HepG2 (cell line): ENCODE data around the gene HDAC8. TPM values are rescaled to one million over a fixed set of nuclear protein-coding genes. Genes with fewer than 3 reads are reported as not detected.

Source experiments
- ATAC-seq: fragments of 200-7000 bp; cut with Tn5 transposase; 3 replicates; pipeline ENCODE4 v1.9.1; 2020; ENCODE audit warnings: mild to moderate bottlenecking, moderate library complexity
- BruUV-seq: library from RNA; stranded (reverse); fragments of 400-500 nt; replicated peaks from 2 replicates; lab custom pipeline; 2021; lab: Mats Ljungman, UMichigan
- CTCF ChIA-PET: fragments of 300-600 bp; formaldehyde crosslinking; extraction: SDS; loops from one replicate; lab custom pipeline; 2021; ENCODE audit warnings: low total read pairs, inconsistent platforms, low intra/inter-chr PET ratio; lab: Yijun Ruan, JAX
- POLR2A ChIA-PET: fragments of 350-600 bp; sonication (Branson Sonifier 250); formaldehyde crosslinking; loops from one replicate; lab custom pipeline; 2020; ENCODE audit warnings: antibody characterized with exemption, inconsistent platforms; lab: Yijun Ruan, JAX
- DNase-seq: peaks from one replicate; pipeline ENCODE4 v3.0.0-alpha.2; 2015; ENCODE audit warnings: low spot score
- FAIRE-seq: peaks from 3 replicates; lab custom pipeline; 2011; peaks lifted over from hg19 to GRCh38; lab: Jason Lieb, UNC
- H2AFZ ChIP-seq: one replicate; pipeline ENCODE4 v1.6.1; 2011; ENCODE audit warnings: low read length, inconsistent platforms
- H3K27ac ChIP-seq: fragments of 300-600 bp; 3 replicates; pipeline ENCODE4 v1.8.0; 2011; ENCODE audit warnings: mixed run types, mild to moderate bottlenecking, mixed read lengths, low read length, inconsistent platforms; ENCODE audit not compliant: insufficient read depth; ENCODE audit errors: extremely low read length
- H3K27me3 ChIP-seq, 2 experiments: fragments of 200-600 bp in 1 of 2; 2 replicates in 1 of 2; 3 replicates in 1 of 2; pipeline versions ENCODE4 v1.6.0 to v1.8.0; 2011; ENCODE audit warnings: low read length in 2 of 2, mild to moderate bottlenecking in 2 of 2, moderate library complexity in 2 of 2, inconsistent platforms in 1 of 2; ENCODE audit not compliant: insufficient read depth in 2 of 2, control insufficient read depth in 1 of 2
- H3K36me3 ChIP-seq, 2 experiments: fragments of 200-600 bp in 1 of 2; replicated peaks in 1 of 2; 2 replicates in 1 of 2; 3 replicates in 1 of 2; pipeline versions ENCODE4 v1.5.1 to v1.8.0; 2011; ENCODE audit warnings: low read length in 2 of 2, inconsistent platforms in 1 of 2; ENCODE audit not compliant: insufficient read depth in 2 of 2, control insufficient read depth in 1 of 2
- H3K4me1 ChIP-seq: 2 replicates; pipeline ENCODE4 v1.5.1; 2012; ENCODE audit warnings: low read length, inconsistent platforms; ENCODE audit not compliant: insufficient read depth
- H3K4me2 ChIP-seq: 2 replicates; pipeline ENCODE4 v1.6.0; 2011; ENCODE audit warnings: low read depth, low read length, inconsistent platforms
- H3K4me3 ChIP-seq, 3 experiments: fragments of 200-600 bp in 1 of 3; sonication (generic), shearing (Covaris generic) in 1 of 3; replicated peaks in 1 of 3; 2 replicates each; pipeline ENCODE4 v1.5.1; 2011 to 2016; ENCODE audit warnings: low read length in 3 of 3, inconsistent platforms in 2 of 3, low read depth in 2 of 3, mild to moderate bottlenecking in 2 of 3, control low read depth in 1 of 3, mixed read lengths in 1 of 3; ENCODE audit not compliant: insufficient read depth in 1 of 3
- H3K79me2 ChIP-seq: one replicate; pipeline ENCODE4 v1.6.1; 2011; ENCODE audit warnings: low read length, inconsistent platforms; ENCODE audit not compliant: insufficient read depth
- H3K9ac ChIP-seq: 2 replicates; pipeline ENCODE4 v1.6.0; 2011; ENCODE audit warnings: mild to moderate bottlenecking, low read depth, low read length, inconsistent platforms; ENCODE audit not compliant: insufficient read depth
- H3K9me3 ChIP-seq: 2 replicates; pipeline ENCODE4 v1.5.1; 2012; ENCODE audit warnings: mild to moderate bottlenecking, low read length
- H4K20me1 ChIP-seq: 2 replicates; pipeline ENCODE4 v1.6.0; 2011; ENCODE audit warnings: inconsistent platforms, mild to moderate bottlenecking, low read length, moderate library complexity; ENCODE audit not compliant: insufficient read depth
- AGO1 ChIP-seq: fragments of 200-400 bp; formaldehyde crosslinking; IDR thresholded peaks from 2 replicates; pipeline ENCODE4 v1.6.1; 2017; ENCODE audit warnings: mild to moderate bottlenecking, low read depth, low read length, moderate library complexity; ENCODE audit not compliant: poor library complexity, severe bottlenecking
- CREM ChIP-seq, 2 experiments: sonication (generic) in 1 of 2; formaldehyde crosslinking in 1 of 2; IDR thresholded peaks; 2 replicates each; pipeline versions ENCODE4 v1.4.0 to v1.6.1; 2016 to 2020; ENCODE audit warnings: antibody characterized with exemption in 1 of 2, mild to moderate bottlenecking in 1 of 2, missing genetic modification reagents in 1 of 2
- FOXA3 ChIP-seq: IDR thresholded peaks from 2 replicates; pipeline ENCODE4 v1.6.1; 2016; ENCODE audit warnings: missing genetic modification reagents, missing compliant biosample characterization
- FOXP1 ChIP-seq, 2 experiments: fragments of 450-650 bp in 1 of 2; IDR thresholded peaks; 2 replicates each; pipeline ENCODE4 v1.6.1; 2017 to 2018; ENCODE audit warnings: antibody characterized with exemption in 1 of 2
- GLI4 ChIP-seq: sonication (generic); formaldehyde crosslinking; IDR thresholded peaks from 2 replicates; pipeline ENCODE4 v1.5.1; 2020; ENCODE audit warnings: missing genetic modification reagents, mild to moderate bottlenecking, moderate library complexity, borderline replicate concordance
- HMG20A ChIP-seq: IDR thresholded peaks from 2 replicates; pipeline ENCODE4 v1.6.1; 2016; ENCODE audit warnings: borderline replicate concordance
- HNF4G ChIP-seq, 2 experiments: sonication (generic) in 1 of 2; formaldehyde crosslinking in 1 of 2; IDR thresholded peaks; 2 replicates each; pipeline versions ENCODE4 v1.4.0 to v1.6.1; 2011 to 2020; ENCODE audit warnings: borderline replicate concordance in 2 of 2, low read depth in 2 of 2, mild to moderate bottlenecking in 2 of 2, low read length in 1 of 2, missing genetic modification reagents in 1 of 2, moderate library complexity in 1 of 2
- HNRNPL ChIP-seq: fragments of 200-400 bp; formaldehyde crosslinking; IDR thresholded peaks from 2 replicates; pipeline ENCODE4 v1.6.1; 2017; ENCODE audit warnings: mild to moderate bottlenecking, low read depth, low read length
- MAZ ChIP-seq, 2 experiments: sonication (generic) in 1 of 2; formaldehyde crosslinking in 1 of 2; IDR thresholded peaks; 2 replicates each; pipeline versions ENCODE4 v1.5.0 to v1.6.1; 2012 to 2020; ENCODE audit warnings: low read depth in 2 of 2, mild to moderate bottlenecking in 2 of 2, borderline replicate concordance in 1 of 2, improper control_type of control experiment in 1 of 2, low read length in 1 of 2, missing genetic modification reagents in 1 of 2, moderate library complexity in 1 of 2
- PHB2 ChIP-seq: fragments of 450-650 bp; IDR thresholded peaks from 2 replicates; pipeline ENCODE4 v1.6.1; 2018; ENCODE audit not compliant: partially characterized antibody
- PTBP1 ChIP-seq: fragments of 200-400 bp; formaldehyde crosslinking; IDR thresholded peaks from 2 replicates; pipeline ENCODE4 v1.6.1; 2018; ENCODE audit warnings: low read length, low read depth; ENCODE audit not compliant: poor library complexity, severe bottlenecking
- SALL2 ChIP-seq: sonication (generic); formaldehyde crosslinking; IDR thresholded peaks from 2 replicates; pipeline ENCODE4 v1.8.1; 2023; ENCODE audit warnings: mild to moderate bottlenecking, missing genetic modification reagents, inconsistent platforms
- THAP11 ChIP-seq: IDR thresholded peaks from 2 replicates; pipeline ENCODE4 v1.6.1; 2016; ENCODE audit warnings: missing biosample characterization, missing genetic modification reagents
- ZNF644 ChIP-seq: IDR thresholded peaks from 2 replicates; pipeline ENCODE4 v1.6.1; 2016; ENCODE audit warnings: low read depth
- WGBS: methylation state at CpG from one replicate; pipeline ENCODE4 v1.1.6; 2017; ENCODE audit warnings: low lambda C conversion rate; 5-methylcytosine and 5-hydroxymethylcytosine counted together
- in situ Hi-C: cut with HindIII; loops from 2 replicates; pipeline ENCODE4 v1.10.0; 2017; ENCODE audit warnings: low pct_unique_long_range_greater_than_20kb; ENCODE audit not compliant: extremely low pct_ligation_motif_present
- intact Hi-C: fragments of 100-400 bp; cut with micrococcal nuclease; formaldehyde crosslinking; loops from one replicate; pipeline ENCODE4 v1.10.0; 2022; ENCODE audit not compliant: unreplicated experiment
- polyA plus RNA-seq, 8 experiments: library from polyadenylated mRNA; depleted of rRNA in 3 of 8; stranded (reverse) in 7 of 8; unstranded in 1 of 8; fragments of >200 nt; fragmentation: Illumina TruSeq in 4 of 8; extraction: Trizol in 4 of 8; gene quantifications; 2 replicates each; pipeline versions ENCODE4 v1.2.1 to v1.2.3, GENCODE V29; 2011 to 2016; ENCODE audit warnings: low read depth in 4 of 8, missing spikeins in 1 of 8, mixed read lengths in 1 of 8; ENCODE audit not compliant: insufficient read depth in 1 of 8
- total RNA-seq, 5 experiments: library from RNA; depleted of rRNA; stranded (reverse); fragments of >200 nt; fragmentation: Illumina TruSeq; extraction: Trizol; gene quantifications; 2 replicates each; pipeline ENCODE4 v1.2.3, GENCODE V29; 2016; ENCODE audit warnings: low read depth in 1 of 5
- TF ChIP-seq, protein P1 (sequence below): sonication (generic); formaldehyde crosslinking; IDR thresholded peaks from 2 replicates; pipeline ENCODE4 v1.4.0; 2020; ENCODE audit warnings: missing genetic modification reagents, low read depth, mild to moderate bottlenecking, borderline replicate concordance

The HDAC8 gene
- total and polyA plus RNA-seq, 2 of the 13 experiments (the other 11 are each of a cell fraction or from before 2014, with no cell fraction given): 13.7 to 28.6 TPM

DNA sequence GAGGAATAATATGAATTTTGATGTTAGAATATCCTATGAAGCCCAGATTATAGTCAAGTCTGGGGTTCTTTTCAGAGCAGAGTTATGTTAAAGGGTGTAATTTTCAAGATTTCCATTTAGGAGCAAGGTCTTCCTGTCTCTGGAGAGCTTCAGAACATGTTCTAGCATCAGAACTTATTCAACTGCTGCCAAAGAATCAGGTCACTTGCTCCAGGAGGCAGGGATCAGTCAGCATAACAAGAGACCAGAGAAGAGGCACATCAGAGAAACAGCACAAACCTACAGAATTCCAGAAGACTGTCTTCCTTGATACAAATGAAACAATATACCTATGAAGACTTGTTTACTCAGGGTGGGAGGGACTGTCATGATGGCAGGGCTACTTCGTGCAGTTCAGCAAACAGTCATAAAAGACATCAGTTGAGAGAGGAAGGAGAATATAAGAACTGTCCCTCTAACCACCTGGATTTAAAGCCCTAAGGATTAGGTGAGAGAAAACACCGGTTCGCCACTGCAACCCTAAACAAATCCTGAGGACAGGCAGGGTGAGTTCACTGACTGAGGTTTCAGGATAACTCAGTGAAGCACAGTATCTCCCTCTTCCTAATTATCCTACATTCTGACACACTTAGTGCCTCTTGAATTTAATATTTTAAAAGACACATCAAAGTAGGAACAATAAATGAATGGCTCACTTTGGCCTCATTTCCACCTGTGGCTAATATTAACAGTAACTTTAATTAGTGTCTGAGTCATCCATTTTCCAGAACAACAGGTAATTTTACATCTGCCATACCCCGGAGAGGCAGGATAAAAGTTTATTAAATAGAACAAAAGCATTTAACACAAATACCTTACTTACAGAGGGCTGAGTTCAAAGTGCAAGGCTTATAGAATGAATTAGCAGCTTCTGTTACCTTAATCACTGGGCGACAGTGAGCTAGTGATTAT is 93.0 kb downstream of the HDAC8 start:
- Histone ChIP-seq H3K27me3 (no peaks in the 10 kb centered on the region), H3K4me2 (peak overlapping the region; percentile 53), H2AFZ (no peak overlapping the region), H3K36me3 (0 out of 5 replicates have a peak, but pooled peaks cover 0 to 2% of the 10 kb centered on the region in 2 experiments), H3K9me3 (no peaks in the 10 kb centered on the region), H3K9ac (no peak overlapping the region), H3K79me2 (no peaks in the 10 kb centered on the region), H4K20me1 (no peaks in the 10 kb centered on the region), H3K4me1 (peaks cover 27% of the 10 kb centered on the region), H3K27ac (peak overlapping the region; percentile 58), H3K4me3 (no peak overlapping the region)
- in situ Hi-C loops (no loop called here), intact Hi-C loops (no loop called here)
- DNase-seq: peak; percentile 18
- ChIA-PET POLR2A (no interaction called here), CTCF (no interaction called here)
- WGBS: 36% methylated on average over 5 of the region's 5 CpGs
- FAIRE-seq: no peak
- TF ChIP-seq FOXA3: peak; percentile 30; the same call in 1 of the 2 replicates
- no peak for TF ChIP-seq PTBP1
- no peak for TF ChIP-seq GLI4 (CRISPR knock-in tag)
- TF ChIP-seq, protein P1, sequence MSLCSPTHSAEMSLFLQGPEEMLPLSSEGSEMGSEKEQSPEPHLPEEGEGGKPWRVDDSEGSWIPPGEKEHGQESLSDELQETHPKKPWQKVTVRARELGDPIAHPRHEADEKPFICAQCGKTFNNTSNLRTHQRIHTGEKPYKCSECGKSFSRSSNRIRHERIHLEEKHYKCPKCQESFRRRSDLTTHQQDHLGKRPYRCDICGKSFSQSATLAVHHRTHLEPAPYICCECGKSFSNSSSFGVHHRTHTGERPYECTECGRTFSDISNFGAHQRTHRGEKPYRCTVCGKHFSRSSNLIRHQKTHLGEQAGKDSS (CRISPR knock-in tag): no peak
- BruUV-seq: no TSS peak
- peak; percentile 78 for ATAC-seq

DNA sequence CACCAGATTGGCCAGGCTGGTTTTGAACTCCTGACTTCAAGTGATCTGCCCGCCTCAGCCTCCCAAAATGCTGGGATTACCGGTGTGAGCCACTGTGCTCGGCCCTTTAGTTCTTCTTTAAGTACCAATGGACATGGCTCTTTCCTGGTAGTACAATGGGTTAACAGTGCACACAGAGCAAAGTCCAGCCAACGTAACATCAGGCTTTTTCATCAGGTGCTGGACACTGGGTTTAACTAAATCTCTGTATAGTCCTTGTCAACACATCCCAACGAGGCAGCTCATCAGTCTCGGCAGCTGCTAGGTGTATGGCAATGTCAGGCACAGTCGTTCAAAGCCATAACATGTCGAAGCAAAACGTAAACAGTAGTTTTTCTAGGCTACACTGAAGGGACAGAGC is 93.8 kb downstream of the HDAC8 start:
- POLR2A ChIA-PET: no interaction called here
- Histone ChIP-seq H3K9ac (no peak overlapping the region), H3K9me3 (no peaks in the 10 kb centered on the region), H2AFZ (no peak overlapping the region), H3K36me3 (0 out of 5 replicates have a peak, but pooled peaks cover 0 to 2% of the 10 kb centered on the region in 2 experiments), H4K20me1 (no peaks in the 10 kb centered on the region), H3K4me1 (peaks cover 27% of the 10 kb centered on the region), H3K27me3 (no peaks in the 10 kb centered on the region), H3K4me2 (peak overlapping the region; percentile 53), H3K79me2 (no peaks in the 10 kb centered on the region), H3K4me3 (no peak overlapping the region), H3K27ac (peak overlapping the region; percentile 58)
- intact Hi-C loops (no loop called here), in situ Hi-C loops (no loop called here)
- DNase-seq (peak; percentile 72), ATAC-seq (peak; percentile 98), FAIRE-seq (peak; percentile 97)
- 13% methylated on average over 9 of the region's 9 CpGs for WGBS
- CTCF ChIA-PET: no interaction called here
- BruUV-seq: no TSS peak
- TF ChIP-seq HNF4G (IDR thresholded peaks at IDR 0.05; ENCODE audit: borderline replicate concordance, low read depth, low read length): peak; percentile 70
- peak; percentile 42; the same call in 1 of the 2 replicates for TF ChIP-seq HNF4G (CRISPR knock-in tag; IDR thresholded peaks at IDR 0.05; ENCODE audit: borderline replicate concordance, low read depth)
- TF ChIP-seq CREM (IDR thresholded peaks at IDR 0.05): peak; percentile 19; the same call in 1 of the 2 replicates
- no peak for TF ChIP-seq CREM (CRISPR knock-in tag; IDR thresholded peaks at IDR 0.05)
- TF ChIP-seq HMG20A (CRISPR knock-in tag): peak; percentile 15; the same call in 1 of the 2 replicates
- no peak for TF ChIP-seq PHB2
- no peak for TF ChIP-seq SALL2
- TF ChIP-seq MAZ (IDR thresholded peaks at IDR 0.05; ENCODE audit: borderline replicate concordance, low read depth, low read length): no peak
- TF ChIP-seq MAZ (CRISPR knock-in tag; IDR thresholded peaks at IDR 0.05; ENCODE audit: low read depth): no peak
- 0 out of 2 replicates have a peak, but pooled peaks have one; percentile 19 for TF ChIP-seq THAP11 (CRISPR knock-in tag)
- peak; percentile 72 for TF ChIP-seq ZNF644 (CRISPR knock-in tag)
- TF ChIP-seq AGO1: no peak
- no peak for TF ChIP-seq FOXP1 (IDR thresholded peaks at IDR 0.05)
- TF ChIP-seq FOXP1 (CRISPR knock-in tag; IDR thresholded peaks at IDR 0.05): 0 out of 2 replicates have a peak, but pooled peaks have one; percentile 23
- peak; percentile 50 for TF ChIP-seq FOXA3
- no peak for TF ChIP-seq HNRNPL
